ENCODE measurements around the gene ASPRV1.

ASPRV1 gene

GRCh38 chr2:69977186-69977585 is 15.8 kb upstream of the ASPRV1 start:
- no peaks in the 10 kb centered on the region for H3K36me3 ChIP-seq (ENCODE audit: control insufficient read depth, insufficient read depth, low read length)
- H3K27me3 ChIP-seq (replicated peaks; ENCODE audit: control insufficient read depth, insufficient read depth, low read length, poor library complexity, severe bottlenecking) = no peaks in the 10 kb centered on the region
- no peaks in the 10 kb centered on the region for H3K9me3 ChIP-seq (ENCODE audit: control insufficient read depth, low read length)
- DNase-seq = no peak
- no peaks in the 10 kb centered on the region for H3K4me1 ChIP-seq (ENCODE audit: control insufficient read depth, insufficient read depth, low read length, poor library complexity, severe bottlenecking)
- no peak overlapping the region for H3K4me3 ChIP-seq (ENCODE audit: insufficient read depth, low read depth, low read length, poor library complexity, severe bottlenecking)
- H3K27ac ChIP-seq (ENCODE audit: insufficient read depth, low read length, poor library complexity, severe bottlenecking) = no peak overlapping the region

- Histone ChIP-seq H3K27me3 (replicated peaks; ENCODE audit: control insufficient read depth, insufficient read depth, low read length, poor library complexity, severe bottlenecking) (no peaks in the 10 kb centered on the region), H3K4me1 (ENCODE audit: control insufficient read depth, insufficient read depth, low read length, poor library complexity, severe bottlenecking) (no peaks in the 10 kb centered on the region), H3K27ac (ENCODE audit: insufficient read depth, low read length, poor library complexity, severe bottlenecking) (no peak overlapping the region), H3K4me3 (ENCODE audit: insufficient read depth, low read depth, low read length, poor library complexity, severe bottlenecking) (no peak overlapping the region), H3K36me3 (ENCODE audit: control insufficient read depth, insufficient read depth, low read length) (no peaks in the 10 kb centered on the region), H3K9me3 (ENCODE audit: control insufficient read depth, low read length) (no peaks in the 10 kb centered on the region)
- DNase-seq = no peak
Measured at GRCh38 chr2:69975853-69976462, 14.5 kb upstream of the ASPRV1 start.

GRCh38 chr2:69975136-69975852 is 13.9 kb upstream of the ASPRV1 start:
- no peak overlapping the region for H3K27ac ChIP-seq (ENCODE audit: insufficient read depth, low read length, poor library complexity, severe bottlenecking)
- no peak overlapping the region for H3K4me3 ChIP-seq (ENCODE audit: insufficient read depth, low read depth, low read length, poor library complexity, severe bottlenecking)
- no peaks in the 10 kb centered on the region for H3K36me3 ChIP-seq (ENCODE audit: control insufficient read depth, insufficient read depth, low read length)
- no peaks in the 10 kb centered on the region for H3K4me1 ChIP-seq (ENCODE audit: control insufficient read depth, insufficient read depth, low read length, poor library complexity, severe bottlenecking)
- no peaks in the 10 kb centered on the region for H3K9me3 ChIP-seq (ENCODE audit: control insufficient read depth, low read length)
- DNase-seq = no peak
- H3K27me3 ChIP-seq (replicated peaks; ENCODE audit: control insufficient read depth, insufficient read depth, low read length, poor library complexity, severe bottlenecking) = no peaks in the 10 kb centered on the region

- no peak overlapping the region for H3K27ac ChIP-seq (ENCODE audit: insufficient read depth, low read length, poor library complexity, severe bottlenecking)
- no peaks in the 10 kb centered on the region for H3K36me3 ChIP-seq (ENCODE audit: control insufficient read depth, insufficient read depth, low read length)
- no peaks in the 10 kb centered on the region for H3K4me1 ChIP-seq (ENCODE audit: control insufficient read depth, insufficient read depth, low read length, poor library complexity, severe bottlenecking)
- DNase-seq = no peak
- no peaks in the 10 kb centered on the region for H3K27me3 ChIP-seq (replicated peaks; ENCODE audit: control insufficient read depth, insufficient read depth, low read length, poor library complexity, severe bottlenecking)
- H3K9me3 ChIP-seq (ENCODE audit: control insufficient read depth, low read length) = no peaks in the 10 kb centered on the region
- no peak overlapping the region for H3K4me3 ChIP-seq (ENCODE audit: insufficient read depth, low read depth, low read length, poor library complexity, severe bottlenecking)
Measured at GRCh38 chr2:69973335-69973735, 11.9 kb upstream of the ASPRV1 start.

GRCh38 chr2:69972822-69973221 is 11.4 kb upstream of the ASPRV1 start:
- H3K9me3 ChIP-seq (ENCODE audit: control insufficient read depth, low read length) = no peaks in the 10 kb centered on the region
- H3K36me3 ChIP-seq (ENCODE audit: control insufficient read depth, insufficient read depth, low read length) = no peaks in the 10 kb centered on the region
- H3K27ac ChIP-seq (ENCODE audit: insufficient read depth, low read length, poor library complexity, severe bottlenecking) = no peak overlapping the region
- H3K27me3 ChIP-seq (replicated peaks; ENCODE audit: control insufficient read depth, insufficient read depth, low read length, poor library complexity, severe bottlenecking) = no peaks in the 10 kb centered on the region
- H3K4me1 ChIP-seq (ENCODE audit: control insufficient read depth, insufficient read depth, low read length, poor library complexity, severe bottlenecking) = no peaks in the 10 kb centered on the region
- no peak overlapping the region for H3K4me3 ChIP-seq (ENCODE audit: insufficient read depth, low read depth, low read length, poor library complexity, severe bottlenecking)
- DNase-seq = no peak

GRCh38 chr2:69969991-69970390 is 8.6 kb upstream of the ASPRV1 start:
- Histone ChIP-seq H3K4me3 (ENCODE audit: insufficient read depth, low read depth, low read length, poor library complexity, severe bottlenecking) (no peak overlapping the region), H3K27ac (ENCODE audit: insufficient read depth, low read length, poor library complexity, severe bottlenecking) (no peak overlapping the region), H3K4me1 (ENCODE audit: control insufficient read depth, insufficient read depth, low read length, poor library complexity, severe bottlenecking) (no peaks in the 10 kb centered on the region), H3K27me3 (replicated peaks; ENCODE audit: control insufficient read depth, insufficient read depth, low read length, poor library complexity, severe bottlenecking) (no peaks in the 10 kb centered on the region), H3K9me3 (ENCODE audit: control insufficient read depth, low read length) (no peaks in the 10 kb centered on the region), H3K36me3 (ENCODE audit: control insufficient read depth, insufficient read depth, low read length) (no peaks in the 10 kb centered on the region)
- no peak for DNase-seq

- H3K4me3 ChIP-seq (ENCODE audit: insufficient read depth, low read depth, low read length, poor library complexity, severe bottlenecking) = no peak overlapping the region
- H3K27me3 ChIP-seq (replicated peaks; ENCODE audit: control insufficient read depth, insufficient read depth, low read length, poor library complexity, severe bottlenecking) = no peaks in the 10 kb centered on the region
- no peak for DNase-seq
- H3K4me1 ChIP-seq (ENCODE audit: control insufficient read depth, insufficient read depth, low read length, poor library complexity, severe bottlenecking) = no peaks in the 10 kb centered on the region
- no peaks in the 10 kb centered on the region for H3K36me3 ChIP-seq (ENCODE audit: control insufficient read depth, insufficient read depth, low read length)
- H3K27ac ChIP-seq (ENCODE audit: insufficient read depth, low read length, poor library complexity, severe bottlenecking) = no peak overlapping the region
- no peaks in the 10 kb centered on the region for H3K9me3 ChIP-seq (ENCODE audit: control insufficient read depth, low read length)
Measured at GRCh38 chr2:69969126-69969983, 7.9 kb upstream of the ASPRV1 start.

- H3K36me3 ChIP-seq (ENCODE audit: control insufficient read depth, insufficient read depth, low read length) = no peaks in the 10 kb centered on the region
- no peaks in the 10 kb centered on the region for H3K4me1 ChIP-seq (ENCODE audit: control insufficient read depth, insufficient read depth, low read length, poor library complexity, severe bottlenecking)
- H3K4me3 ChIP-seq (ENCODE audit: insufficient read depth, low read depth, low read length, poor library complexity, severe bottlenecking) = no peak overlapping the region
- H3K27me3 ChIP-seq (replicated peaks; ENCODE audit: control insufficient read depth, insufficient read depth, low read length, poor library complexity, severe bottlenecking) = no peaks in the 10 kb centered on the region
- no peaks in the 10 kb centered on the region for H3K9me3 ChIP-seq (ENCODE audit: control insufficient read depth, low read length)
- no peak for DNase-seq
- H3K27ac ChIP-seq (ENCODE audit: insufficient read depth, low read length, poor library complexity, severe bottlenecking) = no peak overlapping the region
Measured at GRCh38 chr2:69968609-69969008, 7.2 kb upstream of the ASPRV1 start.

- no peaks in the 10 kb centered on the region for H3K36me3 ChIP-seq (ENCODE audit: control insufficient read depth, insufficient read depth, low read length)
- H3K27ac ChIP-seq (ENCODE audit: insufficient read depth, low read length, poor library complexity, severe bottlenecking) = no peak overlapping the region
- no peaks in the 10 kb centered on the region for H3K27me3 ChIP-seq (replicated peaks; ENCODE audit: control insufficient read depth, insufficient read depth, low read length, poor library complexity, severe bottlenecking)
- DNase-seq = no peak
- no peaks in the 10 kb centered on the region for H3K9me3 ChIP-seq (ENCODE audit: control insufficient read depth, low read length)
- no peaks in the 10 kb centered on the region for H3K4me1 ChIP-seq (ENCODE audit: control insufficient read depth, insufficient read depth, low read length, poor library complexity, severe bottlenecking)
- no peak overlapping the region for H3K4me3 ChIP-seq (ENCODE audit: insufficient read depth, low read depth, low read length, poor library complexity, severe bottlenecking)
Measured at GRCh38 chr2:69966496-69966895, 5.1 kb upstream of the ASPRV1 start.

Data from effector memory CD4-positive, alpha-beta T cell (primary cell).